Neural progenitor cell (in vitro differentiated cells): ENCODE measurements around the gene LIMK1. TPM values are rescaled to one million over a fixed set of nuclear protein-coding genes. Genes with fewer than 3 reads are reported as not detected.

Source experiments
- total RNA-seq: library from RNA; depleted of rRNA; stranded (reverse); fragments of >200 nt; gene quantifications from 2 replicates; pipeline ENCODE4 v1.2.3, GENCODE V29; 2015; ENCODE audit warnings: low replicate concordance

LIMK1 gene
- total RNA-seq, 1 donor from 2014 or later, result 29.9 TPM

Other genes starting within 250 kb of the LIMK1 start
- gene METTL27, start 241.3 kb upstream of the LIMK1 start, total RNA-seq, result 10.5 and 12.0 TPM in 2 replicates
- not detected in 2 replicates for gene TMEM270, start 222.6 kb upstream of the LIMK1 start, total RNA-seq
- gene ELN, start 55.6 kb upstream of the LIMK1 start, total RNA-seq, result 0.47 and 1.1 TPM in 2 replicates
- 214 and 315 TPM in 2 replicates for gene EIF4H, start 90.6 kb downstream of the LIMK1 start, total RNA-seq
- not detected in 2 replicates for gene LAT2, start 126.2 kb downstream of the LIMK1 start, total RNA-seq
- 66.0 and 71.3 TPM in 2 replicates for gene RFC2, start 170.6 kb downstream of the LIMK1 start, total RNA-seq
- 7.5 and 29.6 TPM in 2 replicates for gene CLIP2, start 205.6 kb downstream of the LIMK1 start, total RNA-seq